NCI-H2196 treated with DMSO at 0.1 percent for 48 hours (cell line): ENCODE measurements around the gene SLC39A5.
"Not testable (repeated sequence)": the region's sequence is repeated elsewhere in the genome, so short reads cannot be mapped to it uniquely, and the experiment has no call there.

Experiments used
- DNase-seq: peaks from one replicate; lab custom pipeline; 2025; ENCODE audit not compliant: unreplicated experiment; lab: John Stamatoyannopoulos, UW

SLC39A5 gene

DNA sequence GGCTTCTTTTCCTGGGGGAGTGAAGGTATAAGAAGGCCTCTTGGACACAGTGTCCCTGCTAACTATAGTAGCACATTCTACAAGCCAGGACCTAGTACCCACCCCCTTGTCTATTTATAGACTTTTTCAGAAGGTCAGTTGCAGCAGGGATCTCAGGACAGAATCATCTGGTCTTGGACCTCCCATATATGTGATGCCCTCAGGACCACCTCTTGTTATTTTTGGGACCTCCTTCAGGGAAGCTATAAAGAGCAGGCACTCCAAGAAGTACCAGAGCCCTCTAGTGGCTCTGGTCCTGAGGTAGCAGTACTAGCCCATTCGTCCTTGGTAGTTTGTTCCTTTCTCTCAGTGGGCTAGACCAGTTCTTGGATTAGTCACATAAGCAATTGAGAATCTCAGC lies 41.2 kb downstream of the SLC39A5 start:
- DNase-seq, result no peak

GRCh38 chr12:56272468-56272867 lies 42.6 kb downstream of the SLC39A5 start:
- not testable (repeated sequence) for DNase-seq

DNA sequence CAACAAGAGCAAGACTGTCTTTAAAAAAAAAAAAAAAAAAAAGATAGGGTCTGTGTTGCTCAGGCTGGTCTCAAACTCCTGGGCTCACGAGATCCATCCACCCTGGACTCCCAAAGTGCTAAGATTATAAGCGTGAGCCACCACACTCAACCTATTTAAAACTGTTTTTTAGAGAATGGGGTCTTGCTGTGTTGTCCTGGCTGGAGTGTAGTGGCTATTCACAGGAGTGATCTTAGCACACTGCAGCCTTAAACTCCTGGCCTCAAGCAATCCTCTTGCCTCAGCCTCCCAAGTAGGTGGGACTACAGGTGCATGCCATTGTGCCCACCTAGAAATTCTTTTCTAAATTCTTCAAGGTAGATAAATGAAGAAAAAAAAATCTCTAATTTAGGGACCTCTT lies 44.4 kb downstream of the SLC39A5 start:
- no peak for DNase-seq

GRCh38 chr12:56278905-56279304 lies 49.1 kb downstream of the SLC39A5 start:
- DNase-seq, result no peak

- DNase-seq, result no peak
These were observed 51.0 kb downstream of the SLC39A5 start for GRCh38 chr12:56280849-56281248.

DNA sequence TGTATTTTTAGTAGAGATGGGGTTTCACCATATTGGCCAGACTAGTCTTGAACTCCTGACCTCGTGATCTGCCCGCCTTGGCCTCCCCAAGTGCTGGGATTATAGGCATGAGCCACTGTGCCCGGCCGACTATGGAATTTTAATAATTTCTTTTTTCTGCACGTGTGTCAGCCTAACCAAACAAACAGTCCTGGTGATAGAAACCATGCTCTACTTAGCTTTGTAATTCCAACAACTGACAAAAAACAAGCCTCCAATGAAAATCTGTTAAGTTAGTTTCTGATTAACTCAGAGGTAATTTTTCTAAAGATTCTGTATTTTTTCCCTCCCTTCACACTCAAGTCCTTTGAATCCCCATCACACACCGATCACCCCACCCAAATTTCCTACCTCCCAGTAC lies 52.2 kb downstream of the SLC39A5 start:
- no peak for DNase-seq

GRCh38 chr12:56282579-56282978 lies 52.7 kb downstream of the SLC39A5 start:
- no peak for DNase-seq

DNA sequence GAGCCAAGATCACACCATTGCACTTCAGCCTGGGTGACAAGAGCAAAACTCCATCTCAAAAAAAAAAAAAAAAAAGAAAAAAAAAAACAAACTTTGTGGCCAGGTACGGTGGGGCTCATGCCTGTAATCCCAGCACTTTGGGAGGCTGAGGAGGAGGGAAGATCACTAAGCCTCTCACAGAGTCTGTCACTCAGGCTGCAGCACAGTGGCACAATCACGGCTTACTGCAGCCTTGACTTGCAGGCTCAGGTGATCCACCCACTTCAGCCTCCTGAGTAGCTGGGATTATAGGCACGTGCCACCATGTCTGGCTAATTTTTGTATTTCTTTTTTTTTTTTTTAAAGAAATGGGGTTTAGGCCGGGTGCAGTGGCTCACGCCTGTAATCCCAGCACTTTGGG lies 54.4 kb downstream of the SLC39A5 start:
- not testable (repeated sequence) for DNase-seq

GRCh38 chr12:56286044-56286830 lies 56.4 kb downstream of the SLC39A5 start:
- DNase-seq, result no peak
